ENCODE measurements around the gene NID1.
"Not testable (repeated sequence)": the region's sequence is repeated elsewhere in the genome, so short reads cannot be mapped to it uniquely, and the experiment has no call there.

Gene NID1

GRCh38 chr1:236091933-236092318 lies 27.0 kb upstream of the NID1 start:
- DNase-seq, result no peak

DNA sequence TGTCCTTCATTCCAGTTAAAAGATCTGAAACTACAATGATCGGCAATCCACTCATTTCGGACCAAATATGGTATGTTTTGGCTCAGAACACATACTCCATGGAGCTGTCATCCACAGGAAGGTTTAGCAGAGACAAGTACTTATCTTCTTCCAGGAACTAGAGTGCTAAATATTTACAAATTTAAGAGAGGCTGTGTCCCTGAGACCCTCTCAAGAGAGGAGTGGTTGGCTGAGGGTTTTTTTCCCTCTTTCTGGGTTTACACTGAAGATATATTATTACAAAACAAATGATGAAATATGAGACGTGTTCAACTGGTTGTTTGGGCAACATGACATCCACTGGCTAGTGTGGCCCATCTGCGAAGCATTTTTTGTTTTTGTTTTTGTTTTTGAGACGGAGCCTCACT lies 25.9 kb upstream of the NID1 start:
- no peak for DNase-seq

DNA sequence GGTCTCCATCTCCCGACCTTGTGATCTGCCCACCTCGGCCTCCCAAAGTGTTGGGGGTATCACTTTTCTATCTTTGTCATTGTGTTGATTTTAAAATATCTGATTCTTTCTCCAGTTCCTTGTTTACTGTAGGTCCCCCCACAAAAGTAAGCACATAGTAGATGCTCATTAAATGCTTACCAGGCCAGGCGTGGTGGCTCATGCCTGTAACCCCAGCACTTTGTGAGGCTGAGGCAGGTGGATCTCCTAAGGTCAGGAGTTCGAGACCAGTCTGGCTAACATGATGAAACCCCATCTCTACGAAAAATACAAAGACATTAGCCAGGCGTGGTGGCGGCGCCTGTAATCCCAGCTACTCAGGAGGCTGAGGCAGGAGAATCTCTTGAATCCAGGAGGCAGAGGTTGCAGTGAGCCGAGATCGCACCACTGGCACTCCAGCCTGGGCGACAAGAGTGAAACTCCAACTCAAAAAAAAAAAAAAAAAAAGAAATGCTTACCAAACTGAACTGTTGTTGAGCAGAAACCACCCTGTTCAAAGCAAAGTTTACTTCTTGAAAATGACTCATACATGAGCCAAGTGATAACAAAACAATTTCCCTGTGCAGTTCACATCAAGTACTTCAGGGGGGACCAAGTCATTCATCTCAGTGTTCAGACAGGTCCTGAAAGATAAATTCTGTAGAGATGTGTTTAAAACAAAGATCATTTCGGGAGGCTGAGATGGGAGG lies 24.3 kb upstream of the NID1 start:
- DNase-seq, result no peak

GRCh38 chr1:236086537-236086936 lies 21.6 kb upstream of the NID1 start:
- no peak for DNase-seq

DNA sequence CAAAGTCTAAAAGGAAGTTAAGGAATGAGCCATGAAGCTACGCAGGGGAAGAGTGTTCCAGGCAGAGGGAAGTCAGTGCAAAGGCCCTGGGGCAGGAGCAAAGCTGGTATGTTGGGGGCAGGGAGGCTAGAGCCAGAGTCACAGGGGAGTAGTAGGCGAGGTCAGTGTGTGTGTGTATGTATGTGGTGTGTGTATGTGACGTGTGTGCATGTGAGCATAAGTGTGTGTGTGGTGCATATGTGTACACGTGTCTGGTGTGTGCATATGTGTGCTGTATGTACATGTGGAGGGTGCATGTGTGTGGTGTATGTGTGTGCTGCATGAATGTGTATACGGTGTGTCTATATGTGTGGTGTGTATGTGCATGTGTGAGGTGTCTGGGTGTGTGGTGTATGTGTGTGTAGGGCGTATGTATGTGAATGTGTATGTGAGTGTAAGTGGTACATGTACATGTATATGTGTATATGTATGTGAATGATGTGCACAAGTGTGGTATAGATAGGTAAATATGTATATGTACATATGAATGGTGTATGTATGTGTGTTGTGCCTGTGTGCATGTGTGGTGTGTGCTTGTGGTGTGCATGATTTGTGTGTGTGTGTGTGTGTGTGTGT lies 20.8 kb upstream of the NID1 start:
- no peak for DNase-seq

- DNase-seq, result no peak
Observed at GRCh38 chr1:236084386-236084730, 19.5 kb upstream of the NID1 start.

- DNase-seq, result no peak
Observed at GRCh38 chr1:236083650-236084385, 18.9 kb upstream of the NID1 start.

GRCh38 chr1:236082526-236082925 lies 17.6 kb upstream of the NID1 start:
- no peak for DNase-seq

- no peak for DNase-seq
Observed at GRCh38 chr1:236081546-236082227, 16.8 kb upstream of the NID1 start.

GRCh38 chr1:236079703-236080102 lies 14.8 kb upstream of the NID1 start:
- DNase-seq, result no peak

DNA sequence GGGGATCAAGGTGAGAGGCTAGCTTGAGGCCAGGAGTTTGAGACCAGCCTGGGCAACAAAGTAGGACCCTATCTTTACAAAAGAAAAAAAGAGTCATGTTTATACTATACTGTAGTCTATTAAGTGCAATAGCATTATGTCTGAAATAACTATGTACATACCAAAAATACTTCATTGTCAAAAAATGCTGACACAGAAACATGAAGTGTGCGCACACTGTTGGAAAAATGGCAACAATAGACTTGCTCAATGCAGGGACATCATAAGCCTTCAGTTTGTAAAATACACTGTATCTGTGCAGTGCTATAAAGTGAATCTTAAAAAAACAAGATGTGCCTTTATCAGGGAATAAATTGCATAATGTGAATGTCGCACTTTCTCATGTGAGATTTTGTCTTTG lies 14.1 kb upstream of the NID1 start:
- DNase-seq, result no peak

GRCh38 chr1:236078077-236078476 lies 13.2 kb upstream of the NID1 start:
- DNase-seq, result not testable (repeated sequence)

GRCh38 chr1:236075848-236076247 lies 11.0 kb upstream of the NID1 start:
- DNase-seq, result no peak

GRCh38 chr1:236073307-236073897 lies 8.5 kb upstream of the NID1 start:
- DNase-seq, result no peak

DNA sequence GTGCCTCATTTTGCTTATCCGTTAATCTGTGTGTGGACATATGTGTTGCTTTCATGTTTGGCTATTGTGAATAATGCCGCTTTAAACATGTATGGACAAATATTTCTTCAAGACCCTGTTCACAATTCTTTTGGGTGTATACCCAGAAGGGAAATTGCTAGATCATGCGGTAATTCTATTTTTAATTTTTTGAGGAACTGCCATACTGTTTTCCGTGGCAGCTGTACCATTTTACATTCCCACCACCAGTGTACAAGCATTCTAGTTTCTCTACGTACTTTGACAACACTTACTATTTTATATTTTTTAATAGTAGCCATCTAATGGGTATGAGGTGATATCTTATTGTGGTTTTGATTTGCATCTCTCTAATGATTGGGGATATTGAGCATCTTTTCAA lies 7.1 kb upstream of the NID1 start:
- no peak for DNase-seq

DNA sequence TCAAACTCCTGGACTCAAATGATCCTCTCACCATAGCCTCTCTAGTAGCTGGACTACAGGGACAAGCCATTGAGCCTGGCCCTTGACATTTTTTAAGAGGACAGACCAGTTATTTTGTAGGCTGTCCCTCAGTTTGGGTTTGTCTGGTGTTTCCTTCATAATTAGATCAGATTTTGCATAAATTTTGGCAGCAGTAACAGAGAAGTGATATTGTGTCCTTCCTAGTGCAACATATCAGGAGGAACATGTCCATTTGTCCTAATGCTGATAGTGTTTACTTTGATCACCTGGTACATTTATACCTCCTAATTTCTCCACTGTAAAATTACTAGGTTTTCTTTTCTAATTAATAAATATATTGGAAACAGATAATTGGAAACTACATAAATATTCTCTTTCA lies 5.9 kb upstream of the NID1 start:
- DNase-seq, result no peak

DNA sequence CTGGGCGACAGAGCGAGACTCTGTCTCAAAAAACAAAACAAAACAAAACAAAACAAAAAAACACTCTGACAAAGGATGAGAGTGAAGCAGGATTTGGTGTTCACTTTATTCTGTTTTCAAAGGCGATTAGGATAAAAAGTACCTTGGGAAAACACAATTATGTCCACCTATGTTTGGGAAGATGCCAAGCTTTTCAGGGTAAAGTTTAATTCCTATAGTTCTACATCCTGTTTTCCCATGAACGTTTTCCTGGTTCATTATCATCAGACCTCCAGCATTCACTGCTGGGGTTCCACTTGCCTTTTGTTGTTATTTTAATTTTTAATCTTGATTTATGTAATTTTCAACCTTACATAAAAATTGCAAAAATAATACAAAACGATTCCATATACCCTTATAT lies 4.9 kb upstream of the NID1 start:
- DNase-seq, result no peak

- DNase-seq, result no peak
Observed at GRCh38 chr1:236067854-236068454, 3.1 kb upstream of the NID1 start.

DNA sequence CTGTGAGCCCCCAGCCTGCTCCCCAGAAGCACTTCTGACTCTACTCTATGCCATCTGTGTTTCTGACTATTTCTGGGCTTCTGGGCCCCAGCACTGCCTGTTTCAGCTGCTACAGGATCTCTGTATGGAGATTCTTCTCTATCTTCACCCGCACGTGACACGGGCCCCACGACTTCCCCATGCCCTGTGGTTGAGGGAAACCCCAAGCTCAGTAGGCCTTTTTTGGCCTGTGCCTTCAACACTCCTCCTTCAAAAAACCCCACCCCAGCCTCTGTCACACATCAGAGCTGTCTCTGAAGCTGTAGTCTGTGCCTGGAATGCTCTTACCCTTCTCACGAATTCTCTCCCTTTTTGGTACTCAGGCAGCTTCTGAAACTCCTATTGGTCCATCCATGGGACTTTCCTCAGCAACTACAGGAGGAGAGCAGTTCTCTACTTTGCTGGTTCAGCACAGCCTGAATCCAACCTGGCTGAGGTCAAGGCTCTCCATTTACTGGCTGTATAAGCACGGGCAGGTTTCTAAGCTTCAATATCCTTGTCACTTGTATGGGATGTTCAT lies 2.0 kb upstream of the NID1 start:
- DNase-seq, result no peak

DNA sequence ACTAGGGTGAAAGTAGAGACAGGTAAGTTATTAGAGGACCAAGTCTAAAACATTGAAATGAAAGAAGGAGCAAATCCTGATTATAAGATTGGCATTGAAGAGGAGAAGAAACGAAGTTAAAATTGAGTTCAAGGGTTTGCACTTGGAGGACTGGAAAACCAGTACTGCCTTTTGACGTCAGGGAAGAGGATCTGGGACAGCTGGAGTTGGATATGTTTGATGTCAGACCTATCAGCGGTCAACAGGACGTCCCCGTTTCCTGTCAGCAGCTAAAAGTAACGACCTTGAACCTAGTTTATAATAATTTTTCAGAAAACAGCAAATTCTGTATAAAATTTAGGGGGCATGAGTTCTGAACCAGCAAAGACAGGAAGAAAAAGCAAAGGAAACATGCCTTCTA lies 1.2 kb upstream of the NID1 start:
- no peak for DNase-seq

GRCh38 chr1:236065509-236066005 lies 667 bp upstream of the NID1 start:
- no peak for DNase-seq

DNA sequence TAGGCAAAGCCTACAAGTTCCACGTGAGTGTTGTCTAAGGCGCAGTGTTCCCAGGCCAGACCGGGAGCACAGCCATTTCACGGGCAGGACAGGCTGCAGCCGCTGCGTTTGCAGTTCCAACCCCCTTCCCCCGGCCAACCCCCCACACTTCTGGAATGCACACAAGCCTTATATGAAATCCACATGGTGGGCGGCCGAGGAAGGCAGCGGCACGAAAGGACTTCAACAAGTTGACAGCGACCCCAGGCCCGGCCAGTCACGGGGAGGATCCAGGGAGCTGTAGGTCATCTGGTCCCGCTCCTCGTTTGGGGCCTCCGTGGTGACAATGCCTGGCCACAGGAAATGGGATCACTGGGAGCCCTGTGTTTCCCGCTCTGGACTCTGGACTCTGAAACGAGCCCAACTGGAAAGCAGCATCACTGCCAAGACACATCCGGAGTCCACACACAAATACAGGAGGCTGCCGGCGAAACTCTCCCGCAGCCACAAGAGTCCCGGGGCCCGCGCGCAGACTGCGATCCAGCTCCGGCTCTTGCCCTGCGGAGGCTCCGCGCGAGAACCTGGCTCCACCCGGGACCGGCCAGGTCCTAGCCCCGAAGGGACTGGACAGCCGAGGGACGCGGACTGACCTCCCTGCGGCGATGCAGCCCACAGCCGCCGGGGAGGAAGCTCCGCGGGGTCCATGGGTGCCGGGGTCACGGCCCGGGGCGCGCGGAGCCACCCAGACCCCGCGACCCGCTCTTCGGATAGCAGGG lies 794 bp downstream of the NID1 start:
- DNase-seq, result no peak

Data from NCI-H524 treated with DMSO at 0.1 percent for 48 hours (cell line).